ENCODE results near the gene MCM5. TPM values are rescaled to one million over a fixed set of nuclear protein-coding genes. Genes with fewer than 3 reads are reported as not detected.

The MCM5 gene
- 87.1 and 93.5 TPM in 2 replicates for total RNA-seq (2016; rRNA removed; fragmentation: Illumina TruSeq; extraction: Trizol)
- total RNA-seq (2016; cell fraction: cytosol; rRNA removed; fragmentation: Illumina TruSeq; extraction: Trizol; ENCODE audit: low read depth), result 36.4 and 41.9 TPM in 2 replicates
- 66.7 and 92.9 TPM in 2 replicates for total RNA-seq (2016; cell fraction: insoluble cytoplasmic fraction; rRNA removed; fragmentation: Illumina TruSeq; extraction: Trizol)
- 53.5 and 61.3 TPM in 2 replicates for total RNA-seq (2016; cell fraction: membrane; rRNA removed; fragmentation: Illumina TruSeq; extraction: Trizol)
- total RNA-seq (2016; cell fraction: nucleus; rRNA removed; fragmentation: Illumina TruSeq; extraction: Trizol), result 65.1 and 73.9 TPM in 2 replicates
- 35.0 and 40.2 TPM in 2 replicates for polyA plus RNA-seq (2011; rRNA removed)
- 19.1 and 35.5 TPM in 2 replicates for polyA plus RNA-seq (2011; cell fraction: cytosol; rRNA removed)
- 35.1 and 61.3 TPM in 2 replicates for polyA plus RNA-seq (2011; cell fraction: nucleus; rRNA removed)
- 24.2 and 36.5 TPM in 2 replicates for polyA plus RNA-seq (2012)
- polyA plus RNA-seq (2016; cell fraction: cytosol; fragmentation: Illumina TruSeq; extraction: Trizol; ENCODE audit: low read depth), result 11.7 and 13.9 TPM in 2 replicates
- polyA plus RNA-seq (2016; cell fraction: insoluble cytoplasmic fraction; fragmentation: Illumina TruSeq; extraction: Trizol; ENCODE audit: low read depth), result 62.2 and 92.9 TPM in 2 replicates
- polyA plus RNA-seq (2016; cell fraction: membrane; fragmentation: Illumina TruSeq; extraction: Trizol; ENCODE audit: low read depth), result 18.4 and 22.6 TPM in 2 replicates
- 116 and 125 TPM in 2 replicates for polyA plus RNA-seq (2016; cell fraction: nucleus; fragmentation: Illumina TruSeq; extraction: Trizol; ENCODE audit: insufficient read depth, low read depth)
- 190 and 207 TPM in 2 replicates for polyA minus RNA-seq (2011; rRNA and poly(A)+ RNA removed; ENCODE audit: low replicate concordance)
- polyA minus RNA-seq (2011; cell fraction: cytosol; rRNA and poly(A)+ RNA removed), result 29.2 and 59.2 TPM in 2 replicates
- polyA minus RNA-seq (2011; cell fraction: nucleus; rRNA and poly(A)+ RNA removed), result 25.5 and 42.9 TPM in 2 replicates
- Bru-seq, nascent RNA, result percentile 59 among the genes with signal in this experiment
- percentile 65 among the genes with signal in this experiment for BruChase-seq, experiment 1, labeled RNA remaining after a 6-hour chase
- percentile 61 among the genes with signal in this experiment for BruChase-seq, experiment 2, labeled RNA remaining after a 2-hour chase
- long read RNA-seq, experiment 1, transcript MCM5-201 (17 exons, 3,534 nt), result major isoform, 68 of 94 reads
- long read RNA-seq, experiment 1, partial matches to known transcripts, result 21 of 94 reads
- long read RNA-seq, experiment 1, other reads (novel, unspliced or antisense), result 5 of 94 reads
- long read RNA-seq, experiment 2, transcript MCM5-201 (17 exons, 3,534 nt), result major isoform, 45 of 86 reads
- long read RNA-seq, experiment 2, partial matches to known transcripts, result 26 of 86 reads
- long read RNA-seq, experiment 2, other reads (novel, unspliced or antisense), result 15 of 86 reads

DNA sequence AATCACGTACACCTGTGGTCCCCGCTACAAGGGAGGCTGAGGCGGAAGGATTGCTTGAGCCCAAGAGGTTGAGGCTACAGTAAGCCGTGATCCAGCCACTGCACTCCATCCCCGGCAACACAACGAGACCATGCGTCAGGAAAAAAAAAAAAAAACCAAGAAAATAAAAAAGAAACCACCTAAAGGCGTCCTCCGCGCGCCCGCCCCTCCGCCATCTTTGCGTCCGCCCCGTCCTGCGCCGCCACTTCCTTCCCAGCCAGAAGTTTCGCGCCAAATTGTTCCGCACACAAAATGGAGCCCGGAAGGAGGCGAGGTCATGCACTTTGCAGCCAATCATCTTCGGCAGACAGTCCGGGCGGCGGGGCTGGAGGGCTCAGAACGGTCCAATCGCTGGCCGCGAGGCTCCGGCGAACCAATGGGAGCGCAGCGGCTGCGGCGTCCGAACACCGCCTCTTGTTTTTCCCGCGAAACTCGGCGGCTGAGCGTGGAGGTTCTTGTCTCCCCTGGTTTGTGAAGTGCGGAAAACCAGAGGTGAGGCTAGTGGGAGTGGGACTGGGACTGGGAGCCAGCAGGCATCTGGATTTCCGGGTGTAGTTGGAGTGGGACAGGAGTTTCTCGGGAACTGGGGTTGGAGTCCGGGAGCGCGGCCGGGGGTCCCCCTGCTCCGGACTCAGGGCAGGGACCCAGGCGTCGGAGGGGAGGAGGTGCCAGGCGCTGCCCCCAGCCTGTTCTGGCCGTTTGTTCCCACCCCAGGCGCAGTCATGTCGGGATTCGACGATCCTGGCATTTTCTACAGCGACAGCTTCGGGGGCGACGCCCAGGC, at the start of gene MCM5:
TSS of gene MCM5 (plus strand) at position 463 of the 823 bp plus-strand sequence. CDS start at position 762, 299 bp downstream.
- peak within 1 kb of the TSS; percentile 90 for H3K9ac ChIP-seq (ENCODE audit: insufficient read depth, low read depth, low read length)
- DNase-seq (ENCODE audit: low spot score) (peak; percentile 94), FAIRE-seq (peak; percentile 94), ATAC-seq (peak; percentile 94)
- WGBS (ENCODE audit: low lambda C conversion rate), result 9% methylated on average over 54 of the region's 64 CpGs
- H3K4me3 ChIP-seq (replicated peaks in 1 of 3; ENCODE audit: insufficient read depth in 1 of 3, low read depth in 2 of 3, low read length in 3 of 3), result peak within 1 kb of the TSS; percentile 88 to 97 (median 89)
- in situ Hi-C loops (cut with HindIII; ENCODE audit: extremely low pct_ligation_motif_present, low pct_unique_long_range_greater_than_20kb) (no loop called here), intact Hi-C loops (cut with micrococcal nuclease; ENCODE audit: unreplicated experiment) (loop anchor here (5.0 kb wide), 1 partner anchor 48 kb away; no protein-coding TSS in a partner anchor)
- BruUV-seq (replicated peaks), result no TSS peak
- peak within 1 kb of the TSS; percentile 93 for H3K4me2 ChIP-seq (ENCODE audit: low read depth, low read length)
- CTCF ChIA-PET (ENCODE audit: low intra/inter-chr PET ratio, low total read pairs), result interaction anchor here (1.1 kb wide), 1 partner anchor 49 kb away, joined by 3 read pairs; no protein-coding TSS in a partner anchor
- peaks cover 3 to 20% of the 10 kb centered on the region in 2 experiments; a peak in 3 of 5 replicates for H3K36me3 ChIP-seq (replicated peaks in 1 of 2; ENCODE audit: control insufficient read depth in 1 of 2, insufficient read depth in 2 of 2, low read length in 2 of 2)
- no peaks in the 10 kb centered on the region for H3K27me3 ChIP-seq (ENCODE audit: control insufficient read depth in 1 of 2, insufficient read depth in 2 of 2, low read length in 2 of 2)
- H3K27ac ChIP-seq (ENCODE audit: extremely low read length, insufficient read depth, low read length), result peak within 1 kb of the TSS; percentile 88
- peaks cover 10% of the 10 kb centered on the region for H3K79me2 ChIP-seq (ENCODE audit: insufficient read depth, low read length)
- peaks cover 73% of the 10 kb centered on the region for H3K4me1 ChIP-seq (ENCODE audit: insufficient read depth, low read length)
- POLR2A ChIA-PET, result no interaction called here
- no peaks in the 10 kb centered on the region for H4K20me1 ChIP-seq (ENCODE audit: insufficient read depth, low read length)
- no peaks in the 10 kb centered on the region for H3K9me3 ChIP-seq (ENCODE audit: low read length)
- peak within 1 kb of the TSS; percentile 68 for H2AFZ ChIP-seq (ENCODE audit: low read length)
- TF ChIP-seq PRPF4 (IDR thresholded peaks at IDR 0.05; ENCODE audit: low read depth, low read length, poor library complexity, severe bottlenecking) (peak; percentile 88), NFATC3 (CRISPR knock-in tag; IDR thresholded peaks at IDR 0.05) (no peak), SIN3A (IDR thresholded peaks at IDR 0.05; ENCODE audit: borderline replicate concordance, low read depth, low read length) (peak; percentile 89), ZNF615 (CRISPR knock-in tag; IDR thresholded peaks at IDR 0.05; ENCODE audit: borderline replicate concordance) (no peak), GABPA (IDR thresholded peaks at IDR 0.05; ENCODE audit: low read depth, low read length) (peak; percentile 61), GABPA (CRISPR knock-in tag; IDR thresholded peaks at IDR 0.05; ENCODE audit: low read depth) (peak; percentile 89), ZNF878 (CRISPR knock-in tag; IDR thresholded peaks at IDR 0.05) (peak; percentile 95), PRMT3 (CRISPR knock-in tag; IDR thresholded peaks at IDR 0.05; ENCODE audit: borderline replicate concordance, low read depth) (0 out of 2 replicates have a peak, but pooled peaks have one; percentile 8), ZNF33B (CRISPR knock-in tag; IDR thresholded peaks at IDR 0.05) (peak; percentile 62; the same call in 1 of the 2 replicates), ZNF776 (CRISPR knock-in tag; IDR thresholded peaks at IDR 0.05) (peak; percentile 86; the same call in 1 of the 2 replicates), SP1 (IDR thresholded peaks at IDR 0.05) (no peak), SP1 (CRISPR knock-in tag; IDR thresholded peaks at IDR 0.05) (peak; percentile 75), MIER3 (CRISPR knock-in tag; IDR thresholded peaks at IDR 0.05; ENCODE audit: borderline replicate concordance) (peak; percentile 45; the same call in 1 of the 2 replicates)
- TF ChIP-seq, protein P1, sequence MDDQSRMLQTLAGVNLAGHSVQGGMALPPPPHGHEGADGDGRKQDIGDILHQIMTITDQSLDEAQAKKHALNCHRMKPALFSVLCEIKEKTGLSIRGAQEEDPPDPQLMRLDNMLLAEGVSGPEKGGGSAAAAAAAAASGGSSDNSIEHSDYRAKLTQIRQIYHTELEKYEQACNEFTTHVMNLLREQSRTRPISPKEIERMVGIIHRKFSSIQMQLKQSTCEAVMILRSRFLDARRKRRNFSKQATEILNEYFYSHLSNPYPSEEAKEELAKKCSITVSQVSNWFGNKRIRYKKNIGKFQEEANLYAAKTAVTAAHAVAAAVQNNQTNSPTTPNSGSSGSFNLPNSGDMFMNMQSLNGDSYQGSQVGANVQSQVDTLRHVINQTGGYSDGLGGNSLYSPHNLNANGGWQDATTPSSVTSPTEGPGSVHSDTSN (CRISPR knock-in tag; IDR thresholded peaks at IDR 0.05; ENCODE audit: borderline replicate concordance), result 0 out of 2 replicates have a peak, but pooled peaks have one; percentile 65

Data from HepG2 (cell line).